H1 (cell line): Measurements from ENCODE around the gene POLR2L. TPM values are rescaled to one million over a fixed set of nuclear protein-coding genes. Genes with fewer than 3 reads are reported as not detected.

Experiments
- CTCF ChIA-PET: fragments of 300-600 bp; sonication (Branson Sonifier 250); formaldehyde crosslinking; loops from one replicate; lab custom pipeline; 2021; ENCODE audit not compliant: partially characterized antibody; lab: Charles Lee
- POLR2A ChIA-PET: fragments of 300-600 bp; sonication (Branson Sonifier 250); formaldehyde crosslinking; loops from one replicate; lab custom pipeline; 2021; ENCODE audit warnings: inconsistent platforms; ENCODE audit not compliant: partially characterized antibody; lab: Charles Lee
- DNase-seq, 2 experiments: peaks; one replicate each; pipeline versions ENCODE4 v3.0.0 to v3.0.0-alpha.2; 2010 to 2022; ENCODE audit warnings: low spot score in 2 of 2, low read depth in 1 of 2, mixed read lengths in 1 of 2
- FAIRE-seq: peaks from 2 replicates; lab custom pipeline; 2011; peaks lifted over from hg19 to GRCh38; lab: Jason Lieb, UNC
- H2AFZ ChIP-seq: 2 replicates; pipeline ENCODE4 v1.8.1; 2012; ENCODE audit warnings: low read length, inconsistent platforms
- H2AK5ac ChIP-seq: 2 replicates; pipeline ENCODE4 v1.6.1; 2013; ENCODE audit warnings: low read depth, low read length
- H2BK120ac ChIP-seq: replicated peaks from 2 replicates; pipeline ENCODE3; 2013; ENCODE audit warnings: low read depth, low read length, inconsistent platforms
- H2BK12ac ChIP-seq: 2 replicates; pipeline ENCODE4 v1.6.1; 2013; ENCODE audit warnings: low read depth, low read length
- H2BK15ac ChIP-seq: 2 replicates; pipeline ENCODE4 v1.6.1; 2013; ENCODE audit warnings: low read length
- H2BK20ac ChIP-seq: 2 replicates; pipeline ENCODE4 v1.6.1; 2013; ENCODE audit warnings: low read length
- H2BK5ac ChIP-seq: 2 replicates; pipeline ENCODE4 v1.6.1; 2013; ENCODE audit warnings: low read depth, low read length
- H3K14ac ChIP-seq: 2 replicates; pipeline ENCODE4 v1.6.1; 2013; ENCODE audit warnings: inconsistent platforms; ENCODE audit not compliant: insufficient read length
- H3K18ac ChIP-seq: 2 replicates; pipeline ENCODE4 v1.6.1; 2013; ENCODE audit warnings: low read length; ENCODE audit errors: extremely low read depth
- H3K23ac ChIP-seq: 2 replicates; pipeline ENCODE4 v1.6.1; 2013; ENCODE audit warnings: inconsistent platforms; ENCODE audit not compliant: insufficient read length
- H3K23me2 ChIP-seq: 2 replicates; pipeline ENCODE4 v1.6.1; 2013; ENCODE audit warnings: low read depth, low read length
- H3K27ac ChIP-seq: 2 replicates; pipeline ENCODE4 v1.6.1; 2011; ENCODE audit warnings: low read depth, low read length, inconsistent platforms
- H3K27me3 ChIP-seq, 4 experiments: replicated peaks in 1 of 4; 1 replicate in 1 of 4; 2 replicates in 3 of 4; pipeline versions ENCODE4 v1.6.1 to v1.8.1; 2011 to 2013; ENCODE audit warnings: low read length in 3 of 4, mild to moderate bottlenecking in 3 of 4, inconsistent platforms in 2 of 4, mixed read lengths in 2 of 4, moderate library complexity in 1 of 4; ENCODE audit not compliant: control insufficient read depth in 3 of 4, insufficient read depth in 3 of 4; ENCODE audit errors: extremely low read depth in 1 of 4
- H3K36me3 ChIP-seq, 4 experiments: 2 replicates each; pipeline versions ENCODE4 v1.6.1 to v1.8.1; 2011 to 2013; ENCODE audit warnings: mild to moderate bottlenecking in 4 of 4, low read length in 3 of 4, moderate library complexity in 2 of 4, control low read depth in 1 of 4, inconsistent platforms in 1 of 4; ENCODE audit not compliant: insufficient read depth in 4 of 4, control insufficient read depth in 2 of 4
- H3K4ac ChIP-seq: replicated peaks from 2 replicates; pipeline ENCODE3; 2013; ENCODE audit warnings: low read length, low read depth, mixed read lengths, inconsistent platforms; ENCODE audit not compliant: insufficient read length
- H3K4me1 ChIP-seq, 4 experiments: replicated peaks in 1 of 4; 1 replicate in 1 of 4; 2 replicates in 3 of 4; pipeline versions ENCODE4 v1.6.1 to v1.8.1; 2011 to 2013; ENCODE audit warnings: low read length in 3 of 4, inconsistent platforms in 2 of 4, mixed read lengths in 1 of 4; ENCODE audit not compliant: insufficient read depth in 4 of 4, control insufficient read depth in 3 of 4
- H3K4me2 ChIP-seq, 2 experiments: 2 replicates each; pipeline versions ENCODE4 v1.6.1 to v1.8.1; 2011 to 2013; ENCODE audit warnings: low read depth in 2 of 2, low read length in 2 of 2, control low read depth in 1 of 2, inconsistent platforms in 1 of 2, mild to moderate bottlenecking in 1 of 2; ENCODE audit not compliant: insufficient read depth in 1 of 2
- H3K4me3 ChIP-seq, 4 experiments: fragments of 200-600, 300-600 bp in 1 of 4; sonication (generic), shearing (Covaris generic), sonication (Bioruptor Twin) in 1 of 4; 2 replicates each; pipeline versions ENCODE4 v1.5.1 to v1.8.1; 2011 to 2016; ENCODE audit warnings: low read length in 4 of 4, low read depth in 3 of 4, control low read depth in 2 of 4, inconsistent platforms in 2 of 4, mild to moderate bottlenecking in 2 of 4, mixed read lengths in 1 of 4, moderate library complexity in 1 of 4; ENCODE audit not compliant: insufficient read depth in 2 of 4; ENCODE audit errors: extremely low read depth in 1 of 4
- H3K56ac ChIP-seq: replicated peaks from 2 replicates; pipeline ENCODE3; 2013; ENCODE audit warnings: low read depth, mild to moderate bottlenecking, mixed read lengths, low read length, inconsistent platforms; ENCODE audit not compliant: insufficient read length
- H3K79me1 ChIP-seq: 2 replicates; pipeline ENCODE4 v1.6.1; 2013; ENCODE audit warnings: low read depth, low read length, control low read depth
- H3K79me2 ChIP-seq, 2 experiments: 2 replicates each; pipeline versions ENCODE4 v1.6.1 to v1.8.1; 2012 to 2013; ENCODE audit warnings: low read length in 2 of 2, mild to moderate bottlenecking in 2 of 2, inconsistent platforms in 1 of 2; ENCODE audit not compliant: insufficient read depth in 2 of 2, control insufficient read depth in 1 of 2
- H3K9ac ChIP-seq, 4 experiments: replicated peaks in 1 of 4; 1 replicate in 1 of 4; 2 replicates in 3 of 4; pipeline versions ENCODE4 v1.6.1 to v1.8.1; 2011 to 2013; ENCODE audit warnings: low read depth in 3 of 4, low read length in 3 of 4, control low read depth in 2 of 4, mild to moderate bottlenecking in 2 of 4, moderate library complexity in 2 of 4, inconsistent platforms in 1 of 4; ENCODE audit errors: extremely low read depth in 1 of 4
- H3K9me3 ChIP-seq, 2 experiments: 2 replicates each; pipeline versions ENCODE4 v1.6.1 to v1.8.1; 2012 to 2013; ENCODE audit warnings: mild to moderate bottlenecking in 2 of 2, moderate library complexity in 2 of 2, control low read depth in 1 of 2, inconsistent platforms in 1 of 2, low read depth in 1 of 2, low read length in 1 of 2, mixed read lengths in 1 of 2; ENCODE audit not compliant: insufficient read depth in 2 of 2
- H4K20me1 ChIP-seq, 2 experiments: replicated peaks in 1 of 2; 2 replicates each; pipeline versions ENCODE3 to v1.8.1; 2011 to 2013; ENCODE audit warnings: inconsistent platforms in 2 of 2, low read length in 2 of 2, mild to moderate bottlenecking in 1 of 2; ENCODE audit not compliant: insufficient read depth in 2 of 2, control insufficient read depth in 1 of 2
- H4K5ac ChIP-seq: 2 replicates; pipeline ENCODE4 v1.6.1; 2013; ENCODE audit warnings: low read length, low read depth, mixed read lengths, inconsistent platforms; ENCODE audit not compliant: insufficient read length
- H4K8ac ChIP-seq: 2 replicates; pipeline ENCODE4 v1.8.0; 2013; ENCODE audit warnings: mild to moderate bottlenecking, moderate library complexity, low read length, inconsistent platforms; ENCODE audit not compliant: insufficient read depth; ENCODE audit errors: extremely low read depth
- H4K91ac ChIP-seq: replicated peaks from 2 replicates; pipeline ENCODE3; 2013; ENCODE audit warnings: low read length, mixed read lengths, inconsistent platforms; ENCODE audit not compliant: insufficient read length
- BACH1 ChIP-seq: IDR thresholded peaks from 2 replicates; pipeline ENCODE4 v1.6.1; 2012; ENCODE audit warnings: low read length, improper control_type of control experiment
- CBX5 ChIP-seq: fragments of 300-800, 300-1000 bp; sonication (generic); IDR thresholded peaks from 2 replicates; pipeline ENCODE4 v1.7.1; 2016; ENCODE audit warnings: antibody characterized with exemption, low read length, low read depth
- CTBP2 ChIP-seq: IDR thresholded peaks from 2 replicates; pipeline ENCODE4 v1.7.0; 2011; ENCODE audit warnings: borderline replicate concordance, mild to moderate bottlenecking, moderate library complexity, mixed read lengths, low read length; ENCODE audit not compliant: insufficient read depth, insufficient read length
- E2F6 ChIP-seq: IDR thresholded peaks from 2 replicates; pipeline ENCODE4 v1.6.1; 2012; ENCODE audit warnings: inconsistent platforms
- WGBS, 2 experiments: shearing (Covaris generic) in 1 of 2; methylation state at CpG; one replicate each; pipeline versions ENCODE4 v1.1.6 to v1.1.7; 2013 to 2015; ENCODE audit warnings: low lambda C conversion rate in 2 of 2, mixed read lengths in 2 of 2, inconsistent platforms in 1 of 2, low coverage in 1 of 2, missing lambda C conversion rate in 1 of 2; ENCODE audit not compliant: insufficient replicate concordance in 2 of 2, insufficient coverage in 1 of 2, insufficient read length in 1 of 2; ENCODE audit errors: extremely low coverage in 1 of 2, missing lambda C conversion rate in 1 of 2; 5-methylcytosine and 5-hydroxymethylcytosine counted together
- polyA plus RNA-seq, 7 experiments: library from polyadenylated mRNA; depleted of rRNA in 3 of 7; stranded (reverse) in 5 of 7; unstranded in 2 of 7; fragments of >200 nt in 5 of 7; fragments of 200-250 nt in 2 of 7; gene quantifications; 1 replicate in 5 of 7; 2 replicates in 1 of 7; 4 replicates in 1 of 7; pipeline versions ENCODE4 v1.2.1 to v1.2.3, GENCODE V29; 2011 to 2013; ENCODE audit warnings: missing spikeins in 2 of 7, mixed read lengths in 2 of 7
- total RNA-seq: library from RNA; stranded (reverse); fragmentation: NEBNext Ultra II Directional; extraction: Animal tissue kit (Norgen Biotek cat#: 25700); gene quantifications from 2 replicates; pipeline ENCODE4 v1.2.1, GENCODE V29; 2021

The POLR2L gene
- total and polyA plus RNA-seq, 2 of the 8 experiments (the other 6 are each of a cell fraction or from before 2014, with no cell fraction given) = 140 to 151 TPM

- ChIA-PET POLR2A (interaction anchor here (0.6 to 53.0 kb wide), 17 partner anchors 7 to 260 kb away, joined by 3 to 1917 read pairs (median 4); partner anchors contain the start of genes CD151, CEND1, CRACR2B and DEAF1), CTCF (interaction anchor here (1.1 to 2.7 kb wide), 7 partner anchors 7 to 30 kb away, joined by 3 to 10 read pairs (median 5); partner anchors contain the start of gene CD151)
- peak within 1 kb of the TSS; percentile 64; the same call in 1 of the 2 replicates for H3K27ac ChIP-seq
- peaks cover 0 to 5% of the 10 kb centered on the region in 2 experiments; a peak in 1 of 4 replicates for H3K79me2 ChIP-seq
- peaks cover 0 to 14% of the 10 kb centered on the region in 2 experiments for H4K20me1 ChIP-seq
- no peak within 1 kb of the TSS for H3K23ac ChIP-seq
- peak within 1 kb of the TSS in 3 of 4 experiments; percentile 54 to 73 (median 67); a peak in 5 of 7 replicates for H3K9ac ChIP-seq
- 0 out of 2 replicates have a peak within 1 kb of the TSS, but pooled peaks have one; percentile 72 for H2BK15ac ChIP-seq
- WGBS, 2 experiments = 81% methylated on average over 10 of the region's 20 CpGs; no CpG with 5 or more reads in 1 of the 2 experiments
- peak within 1 kb of the TSS; percentile 57 for H4K8ac ChIP-seq
- peaks cover 8% of the 10 kb centered on the region for H3K79me1 ChIP-seq
- H3K23me2 ChIP-seq = peaks cover 8% of the 10 kb centered on the region; the same call in 1 of the 2 replicates
- FAIRE-seq = no peak
- TF ChIP-seq BACH1 (0 out of 2 replicates have a peak, but pooled peaks have one; percentile 8), CTBP2 (no peak), E2F6 (no peak), CBX5 (no peak)
- H3K4me2 ChIP-seq = peak within 1 kb of the TSS; percentile 70 to 83
- peak within 1 kb of the TSS; percentile 60; the same call in 1 of the 2 replicates for H2BK12ac ChIP-seq
- no peak within 1 kb of the TSS for H3K4ac ChIP-seq
- H2BK5ac ChIP-seq = peak within 1 kb of the TSS; percentile 75; the same call in 1 of the 2 replicates
- no peak within 1 kb of the TSS for H4K5ac ChIP-seq
- H4K91ac ChIP-seq = peak within 1 kb of the TSS; percentile 46
- H3K56ac ChIP-seq = no peak within 1 kb of the TSS
- H3K4me3 ChIP-seq = peak within 1 kb of the TSS; percentile 77 to 92 (median 80)
- no peaks in the 10 kb centered on the region; a peak in 2 of 7 replicates for H3K27me3 ChIP-seq
- no peak within 1 kb of the TSS for H2AK5ac ChIP-seq
- no peak within 1 kb of the TSS for H2AFZ ChIP-seq
- peaks cover 0 to 12% (median 9%) of the 10 kb centered on the region in 4 experiments; a peak in 5 of 7 replicates for H3K4me1 ChIP-seq
- H3K9me3 ChIP-seq = no peaks in the 10 kb centered on the region
- H3K18ac ChIP-seq = peak within 1 kb of the TSS; percentile 48
- H3K14ac ChIP-seq = no peak within 1 kb of the TSS
- no peak within 1 kb of the TSS for H2BK20ac ChIP-seq
- H2BK120ac ChIP-seq = no peak within 1 kb of the TSS
- peak in 1 of 2 experiments; percentile 69 for DNase-seq
- peaks cover 0 to 1% (median 0%) of the 10 kb centered on the region in 4 experiments; a peak in 4 of 8 replicates for H3K36me3 ChIP-seq
Measured at GRCh38 chr11:818396-819128, 23.8 kb downstream of the POLR2L start, which contains the start of gene PNPLA2. Gene PNPLA2, plus strand, starts transcription at chr11:818914. Its CDS starts 805 bp downstream, at chr11:819719.
